ENCODE data around the gene MRPL21.

The MRPL21 gene

GRCh38 chr11:68903288-68904247 lies at the start of gene MRPL21, which contains the start of gene IGHMBP2:
Gene MRPL21, minus strand, starts transcription at chr11:68903832. Its CDS starts 22 bp downstream, at chr11:68903810.
Gene IGHMBP2, plus strand, starts transcription at chr11:68903891. Its CDS starts 62 bp downstream, at chr11:68903953.
- TF ChIP-seq POLR2A (IDR thresholded peaks at IDR 0.05; ENCODE audit: low read depth, low read length), result peak; percentile 96
- FAIRE-seq (no peak), DNase-seq (ENCODE audit: insufficient read length, low spot score) (peak; percentile 81)

DNA sequence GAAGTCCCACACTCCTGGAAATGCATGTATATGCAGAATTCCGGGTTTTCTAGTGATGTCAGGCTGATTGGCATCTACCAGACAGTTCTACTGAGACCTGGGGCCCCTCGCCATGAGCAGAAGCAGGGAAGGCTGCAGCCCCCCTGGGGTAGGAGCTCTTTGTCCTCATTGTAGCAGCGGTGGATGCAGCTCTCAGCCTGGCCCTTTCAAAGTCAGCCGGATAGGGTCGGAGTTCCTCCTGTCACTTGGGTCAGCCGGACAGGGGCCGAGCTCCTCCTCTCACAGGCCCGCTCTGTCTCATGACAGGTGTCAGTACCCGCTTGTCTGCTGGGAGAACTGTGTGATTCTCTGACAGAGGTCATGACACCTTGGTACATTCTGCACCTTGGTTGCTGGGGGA lies 47.1 kb upstream of the MRPL21 start:
- FAIRE-seq, result no peak
- no peak for DNase-seq (ENCODE audit: insufficient read length, low spot score)

DNA sequence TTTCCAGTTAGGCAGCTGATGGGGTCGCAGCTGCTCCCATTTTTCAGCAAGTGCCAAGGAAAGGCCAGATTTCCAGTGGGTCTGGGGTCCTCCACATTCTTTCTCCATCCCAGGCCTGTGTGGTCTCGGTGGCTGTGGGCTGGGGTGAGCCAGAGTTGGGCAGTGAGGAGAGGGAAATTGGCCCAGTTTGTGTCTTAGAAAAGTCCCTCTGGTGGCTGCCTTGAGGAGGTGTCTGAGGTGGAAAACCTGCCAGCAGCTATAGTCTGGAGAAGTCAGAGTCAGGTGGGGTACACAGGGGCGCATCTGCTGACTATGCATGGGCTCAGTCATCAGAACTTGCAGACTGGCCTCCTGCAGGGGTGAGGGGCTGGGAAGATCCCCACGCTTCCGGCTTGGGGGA lies 46.6 kb upstream of the MRPL21 start:
- DNase-seq (ENCODE audit: insufficient read length, low spot score), result peak; percentile 65
- TF ChIP-seq POLR2A (IDR thresholded peaks at IDR 0.05; ENCODE audit: low read depth, low read length), result no peak
- no peak for FAIRE-seq

More for the DNA sequence above, 47.1 kb upstream of the MRPL21 start:
- TF ChIP-seq POLR2A (IDR thresholded peaks at IDR 0.05; ENCODE audit: low read depth, low read length), result no peak

GRCh38 chr11:68948935-68949334 lies 45.3 kb upstream of the MRPL21 start:
- FAIRE-seq (no peak), DNase-seq (ENCODE audit: insufficient read length, low spot score) (no peak)
- TF ChIP-seq POLR2A (IDR thresholded peaks at IDR 0.05; ENCODE audit: low read depth, low read length), result no peak

GRCh38 chr11:68948496-68948895 lies 44.9 kb upstream of the MRPL21 start:
- DNase-seq (ENCODE audit: insufficient read length, low spot score), result no peak
- TF ChIP-seq POLR2A (IDR thresholded peaks at IDR 0.05; ENCODE audit: low read depth, low read length), result no peak
- no peak for FAIRE-seq

DNA sequence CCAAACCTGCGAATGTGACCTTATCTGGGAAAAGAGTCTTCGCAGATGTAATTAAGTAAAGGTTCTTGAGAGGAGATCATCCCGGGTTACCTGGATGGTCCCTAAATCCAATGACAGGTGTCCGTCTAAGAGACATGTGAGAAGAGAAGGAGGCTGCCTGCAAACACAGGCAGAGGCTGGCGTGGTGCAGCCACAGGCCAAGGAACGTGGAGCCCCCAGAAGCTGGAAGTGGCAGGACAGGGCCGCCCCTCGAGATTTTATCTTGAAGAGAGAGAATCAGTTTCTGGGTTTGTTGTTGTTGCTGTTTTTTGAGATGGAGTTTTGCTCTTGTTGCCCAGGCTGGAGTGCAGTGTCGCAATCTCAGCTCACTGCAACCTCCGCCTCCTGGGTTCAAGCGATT lies 43.5 kb upstream of the MRPL21 start:
- FAIRE-seq, result no peak
- DNase-seq (ENCODE audit: insufficient read length, low spot score), result no peak
- TF ChIP-seq POLR2A (IDR thresholded peaks at IDR 0.05; ENCODE audit: low read depth, low read length), result no peak

DNA sequence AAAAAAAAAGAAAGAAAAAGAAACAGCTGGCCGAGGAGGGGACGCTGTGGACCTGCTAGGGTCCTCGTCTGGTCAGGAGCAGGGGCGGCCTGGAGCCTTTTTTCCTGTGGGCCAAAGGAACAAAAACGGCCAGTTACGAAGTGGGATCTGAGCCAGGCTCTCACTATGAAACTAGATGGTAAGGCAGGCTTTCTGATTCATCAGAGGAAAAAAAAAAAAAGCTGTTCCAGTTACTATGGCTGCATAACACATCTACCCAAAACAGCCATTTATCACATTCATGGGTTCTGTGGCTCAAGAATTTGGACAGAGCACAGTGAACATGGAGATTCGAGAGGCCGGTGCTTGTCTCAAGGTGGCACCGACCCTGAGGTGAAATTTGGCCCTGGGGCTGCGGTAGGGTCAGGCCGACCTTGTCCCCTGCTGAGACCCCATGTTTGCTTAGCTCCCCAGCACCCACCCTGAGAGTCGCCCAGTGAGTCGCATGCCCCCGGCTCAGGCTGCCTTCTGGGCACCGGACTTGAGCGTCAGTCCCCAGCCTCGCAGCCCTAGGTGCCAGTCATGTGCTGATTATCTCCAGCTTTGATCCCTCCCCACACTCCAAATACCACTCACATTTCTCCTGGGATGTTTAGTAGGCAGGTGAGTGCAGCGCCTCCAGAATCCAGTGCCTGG lies 42.9 kb upstream of the MRPL21 start:
- FAIRE-seq, result no peak
- peak; percentile 79 for DNase-seq (ENCODE audit: insufficient read length, low spot score)
- TF ChIP-seq POLR2A (IDR thresholded peaks at IDR 0.05; ENCODE audit: low read depth, low read length), result no peak

- no peak for DNase-seq (ENCODE audit: insufficient read length, low spot score)
- FAIRE-seq, result no peak
These were observed 39.2 kb upstream of the MRPL21 start for GRCh38 chr11:68942751-68943271.

DNA sequence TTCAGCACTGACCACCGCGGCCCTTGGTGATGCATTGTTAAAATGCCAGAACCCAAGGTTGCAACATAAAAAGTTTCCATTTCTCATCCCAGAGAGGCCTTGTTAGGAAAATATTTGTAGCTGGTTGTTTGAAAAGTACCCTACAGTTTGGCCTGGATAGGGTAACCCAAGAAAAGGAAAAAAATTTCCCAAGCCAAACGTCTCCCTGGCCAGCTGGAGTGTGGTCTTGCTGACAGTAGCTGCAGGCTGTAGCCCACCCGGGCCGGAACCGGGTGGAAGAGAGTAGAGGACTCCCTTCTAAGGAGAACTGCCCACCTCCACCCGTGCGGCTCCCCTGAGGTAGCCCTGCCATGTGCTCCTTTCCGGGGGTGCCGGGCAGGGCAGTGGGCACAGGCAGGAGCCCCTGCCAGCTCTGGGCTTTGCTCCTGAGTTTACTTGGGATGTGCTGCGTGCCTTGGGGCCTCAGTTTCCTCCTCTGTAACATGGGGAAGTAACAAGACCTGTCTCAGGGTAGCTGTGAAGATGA lies 38.5 kb upstream of the MRPL21 start:
- FAIRE-seq (no peak), DNase-seq (ENCODE audit: insufficient read length, low spot score) (no peak)
- no peak for TF ChIP-seq POLR2A (IDR thresholded peaks at IDR 0.05; ENCODE audit: low read depth, low read length)

More at GRCh38 chr11:68942751-68943271, 39.2 kb upstream of the MRPL21 start:
- TF ChIP-seq POLR2A (IDR thresholded peaks at IDR 0.05; ENCODE audit: low read depth, low read length), result no peak

DNA sequence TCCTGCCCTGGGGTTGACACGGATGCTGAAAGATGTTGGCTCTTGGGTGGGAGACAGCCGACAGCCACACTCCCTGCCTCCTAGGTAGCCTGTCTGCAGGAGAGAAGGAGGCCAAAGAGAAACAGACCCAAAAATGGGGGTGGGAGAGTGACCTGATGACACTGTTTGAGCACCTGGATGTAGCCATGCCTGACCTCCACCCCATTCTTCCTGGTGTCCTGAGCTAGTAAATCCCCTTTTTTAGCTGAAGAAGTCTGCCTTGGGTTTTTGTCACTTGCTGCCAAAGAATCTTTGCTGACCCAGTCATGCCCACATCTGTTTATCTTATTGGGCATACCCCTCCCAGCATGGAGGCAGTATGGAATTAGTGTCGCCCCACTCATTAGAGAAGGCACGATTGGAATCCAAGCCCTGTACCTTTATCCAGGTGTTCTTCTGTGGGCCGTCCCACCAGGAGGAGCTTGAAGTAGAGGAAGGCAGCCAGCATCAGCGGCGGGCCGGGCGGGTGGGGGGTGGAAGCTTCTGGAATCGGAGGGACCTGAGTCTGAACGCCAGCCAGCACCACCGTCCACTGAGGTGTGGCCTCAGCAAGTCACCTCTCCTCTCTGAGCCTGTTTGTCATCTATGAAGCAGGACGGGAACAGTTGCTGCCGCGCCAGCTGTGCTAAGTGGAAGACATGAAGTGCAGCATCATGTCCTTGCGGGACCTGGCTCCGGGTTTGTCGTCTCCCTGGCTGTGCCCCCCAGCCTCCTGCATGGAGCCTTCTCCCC lies 37.9 kb upstream of the MRPL21 start:
- TF ChIP-seq POLR2A (IDR thresholded peaks at IDR 0.05; ENCODE audit: low read depth, low read length), result no peak
- no peak for FAIRE-seq

GRCh38 chr11:68940651-68941323 lies 37.2 kb upstream of the MRPL21 start:
- no peak for DNase-seq (ENCODE audit: insufficient read length, low spot score)
- TF ChIP-seq POLR2A (IDR thresholded peaks at IDR 0.05; ENCODE audit: low read depth, low read length), result no peak
- FAIRE-seq, result no peak

More for the DNA sequence above, 37.9 kb upstream of the MRPL21 start:
- DNase-seq (ENCODE audit: insufficient read length, low spot score), result no peak

DNA sequence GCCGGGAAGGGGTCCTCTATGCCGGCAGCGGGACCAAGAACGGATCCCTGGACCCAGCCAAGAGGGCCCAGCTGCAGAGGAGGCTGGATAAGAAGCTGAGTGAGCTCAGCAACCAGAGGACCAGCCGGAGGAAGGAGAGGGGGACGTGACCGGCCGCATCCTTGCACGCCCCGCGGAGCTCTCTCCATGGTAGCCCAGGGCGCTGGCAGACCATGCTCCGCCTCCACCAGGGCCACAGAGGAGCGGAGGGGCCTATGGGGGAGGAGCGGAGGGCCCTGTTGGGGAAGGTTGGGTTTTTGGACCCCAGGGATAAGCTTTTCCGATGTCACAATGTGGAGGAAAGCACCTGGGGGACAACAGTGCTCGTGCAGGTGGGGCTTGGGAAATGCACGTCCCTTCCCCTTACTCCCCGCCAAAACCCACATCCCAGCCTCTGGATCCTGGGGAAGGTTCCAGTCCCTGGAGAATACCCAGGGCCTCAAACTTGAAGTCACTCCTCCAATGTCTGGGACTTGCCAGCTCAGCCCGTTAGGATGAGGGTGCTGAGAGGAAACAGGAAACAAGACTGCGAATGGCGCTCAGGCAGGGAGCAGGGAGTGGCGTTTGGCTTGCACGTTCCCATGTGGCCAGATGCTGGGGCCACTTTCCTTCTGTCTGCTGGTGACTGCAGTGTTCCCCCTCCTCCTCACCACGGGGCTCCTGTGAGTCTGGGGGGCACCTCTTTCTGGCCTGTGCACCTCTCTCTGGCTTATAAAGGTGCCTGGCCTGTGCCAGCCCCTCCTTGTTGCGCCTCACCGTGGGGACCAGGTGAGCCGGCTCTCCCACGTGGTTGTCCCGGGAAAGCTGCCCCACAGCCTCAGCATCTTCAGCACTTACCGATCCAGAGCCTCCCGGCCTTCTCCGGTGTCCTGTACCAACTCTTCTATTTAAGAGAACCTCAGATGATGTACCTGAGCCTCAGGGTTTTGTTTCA lies 36.2 kb upstream of the MRPL21 start:
- no peak for TF ChIP-seq POLR2A (IDR thresholded peaks at IDR 0.05; ENCODE audit: low read depth, low read length)
- no peak for DNase-seq (ENCODE audit: insufficient read length, low spot score)

More for the DNA sequence above, 36.2 kb upstream of the MRPL21 start:
- no peak for FAIRE-seq
